RWPE1 (cell line): ENCODE data around the gene CHI3L1.

Experiments
- CTCF ChIA-PET: fragments of 350-600 bp; sonication (Branson Sonifier 250); formaldehyde crosslinking; extraction: SDS; loops from one replicate; lab custom pipeline; 2021; lab: Yijun Ruan, JAX
- POLR2A ChIA-PET: fragments of 400-600 bp; formaldehyde crosslinking; extraction: SDS; loops from one replicate; lab custom pipeline; 2020; ENCODE audit warnings: antibody characterized with exemption; ENCODE audit not compliant: low non-redundant PET; lab: Yijun Ruan, JAX
- DNase-seq: peaks from one replicate; pipeline ENCODE4 v3.0.0; 2012; ENCODE audit warnings: low spot score
- H3K27ac ChIP-seq: fragments of 450-650 bp; 2 replicates; pipeline ENCODE4 v1.5.1; 2017
- TF ChIP-seq, protein P1 (sequence below): fragments of 450-650 bp; conservative IDR thresholded peaks from 2 replicates; pipeline ENCODE4 v1.5.1; 2017; ENCODE audit warnings: low read depth, mild to moderate bottlenecking

The CHI3L1 gene

DNA sequence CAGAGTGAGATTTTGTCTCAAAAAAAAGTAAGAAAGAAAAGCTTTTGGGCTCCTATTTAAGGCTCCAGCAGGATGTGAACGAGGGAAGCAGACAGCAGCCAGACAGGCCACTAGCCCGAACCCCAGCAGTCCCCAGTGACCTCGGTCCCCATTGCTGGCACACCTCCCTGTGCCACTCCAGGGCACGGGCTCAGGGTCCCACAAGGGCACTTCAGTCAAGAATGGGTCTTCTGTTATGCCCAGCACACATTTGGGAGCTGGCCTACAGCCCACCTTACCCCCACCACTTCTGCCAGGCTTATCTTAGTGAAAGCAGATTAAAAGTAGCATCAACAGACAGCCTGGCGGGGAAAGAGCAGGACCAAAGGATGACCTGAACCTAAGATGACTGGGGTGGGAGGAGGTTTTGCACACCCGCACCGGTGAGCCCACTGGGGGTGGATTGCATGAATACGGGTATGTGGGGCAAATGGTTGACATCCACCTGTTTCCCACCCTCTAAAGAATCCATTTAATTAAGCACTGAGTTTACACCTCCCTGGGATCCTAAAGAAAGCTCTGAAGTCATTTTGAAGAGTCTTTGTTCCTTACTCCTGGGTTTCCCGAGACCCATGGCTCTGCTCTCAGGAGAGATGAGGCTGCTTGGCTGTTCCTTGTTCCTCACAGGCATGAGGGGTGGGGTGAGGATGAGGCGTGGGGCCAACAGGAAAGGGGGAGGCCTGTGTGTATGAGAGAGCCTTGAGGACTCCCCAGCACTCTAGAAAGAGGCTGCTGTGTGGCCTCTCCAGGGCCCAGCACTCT, 4.7 kb downstream of the CHI3L1 start:
- ChIA-PET CTCF (interaction anchor here (0.6 to 4.0 kb wide), 3 partner anchors 10 to 146 kb away, joined by 3 to 23 read pairs (median 3); no protein-coding TSS in a partner anchor), POLR2A (no interaction called here)
- TF ChIP-seq, protein P1, sequence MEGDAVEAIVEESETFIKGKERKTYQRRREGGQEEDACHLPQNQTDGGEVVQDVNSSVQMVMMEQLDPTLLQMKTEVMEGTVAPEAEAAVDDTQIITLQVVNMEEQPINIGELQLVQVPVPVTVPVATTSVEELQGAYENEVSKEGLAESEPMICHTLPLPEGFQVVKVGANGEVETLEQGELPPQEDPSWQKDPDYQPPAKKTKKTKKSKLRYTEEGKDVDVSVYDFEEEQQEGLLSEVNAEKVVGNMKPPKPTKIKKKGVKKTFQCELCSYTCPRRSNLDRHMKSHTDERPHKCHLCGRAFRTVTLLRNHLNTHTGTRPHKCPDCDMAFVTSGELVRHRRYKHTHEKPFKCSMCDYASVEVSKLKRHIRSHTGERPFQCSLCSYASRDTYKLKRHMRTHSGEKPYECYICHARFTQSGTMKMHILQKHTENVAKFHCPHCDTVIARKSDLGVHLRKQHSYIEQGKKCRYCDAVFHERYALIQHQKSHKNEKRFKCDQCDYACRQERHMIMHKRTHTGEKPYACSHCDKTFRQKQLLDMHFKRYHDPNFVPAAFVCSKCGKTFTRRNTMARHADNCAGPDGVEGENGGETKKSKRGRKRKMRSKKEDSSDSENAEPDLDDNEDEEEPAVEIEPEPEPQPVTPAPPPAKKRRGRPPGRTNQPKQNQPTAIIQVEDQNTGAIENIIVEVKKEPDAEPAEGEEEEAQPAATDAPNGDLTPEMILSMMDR = no peak
- no peak for DNase-seq
- H3K27ac ChIP-seq = no peak overlapping the region

- DNase-seq = no peak
- TF ChIP-seq, protein P1 = no peak
- CTCF ChIA-PET = interaction anchor here (0.6 to 4.0 kb wide), 2 partner anchors 9 to 19 kb away, joined by 3 to 23 read pairs; no protein-coding TSS in a partner anchor
- no peak overlapping the region for H3K27ac ChIP-seq
- POLR2A ChIA-PET = no interaction called here
These were observed 5.7 kb downstream of the CHI3L1 start for GRCh38 chr1:203180611-203181330.

- CTCF ChIA-PET = interaction anchor here (1.4 kb wide), 1 partner anchor 31 kb away, joined by 3 read pairs; no protein-coding TSS in a partner anchor
- no peak overlapping the region for H3K27ac ChIP-seq
- TF ChIP-seq, protein P1 = no peak
- POLR2A ChIA-PET = no interaction called here
- DNase-seq = no peak
These were observed 6.9 kb downstream of the CHI3L1 start for GRCh38 chr1:203179667-203180005.

DNA sequence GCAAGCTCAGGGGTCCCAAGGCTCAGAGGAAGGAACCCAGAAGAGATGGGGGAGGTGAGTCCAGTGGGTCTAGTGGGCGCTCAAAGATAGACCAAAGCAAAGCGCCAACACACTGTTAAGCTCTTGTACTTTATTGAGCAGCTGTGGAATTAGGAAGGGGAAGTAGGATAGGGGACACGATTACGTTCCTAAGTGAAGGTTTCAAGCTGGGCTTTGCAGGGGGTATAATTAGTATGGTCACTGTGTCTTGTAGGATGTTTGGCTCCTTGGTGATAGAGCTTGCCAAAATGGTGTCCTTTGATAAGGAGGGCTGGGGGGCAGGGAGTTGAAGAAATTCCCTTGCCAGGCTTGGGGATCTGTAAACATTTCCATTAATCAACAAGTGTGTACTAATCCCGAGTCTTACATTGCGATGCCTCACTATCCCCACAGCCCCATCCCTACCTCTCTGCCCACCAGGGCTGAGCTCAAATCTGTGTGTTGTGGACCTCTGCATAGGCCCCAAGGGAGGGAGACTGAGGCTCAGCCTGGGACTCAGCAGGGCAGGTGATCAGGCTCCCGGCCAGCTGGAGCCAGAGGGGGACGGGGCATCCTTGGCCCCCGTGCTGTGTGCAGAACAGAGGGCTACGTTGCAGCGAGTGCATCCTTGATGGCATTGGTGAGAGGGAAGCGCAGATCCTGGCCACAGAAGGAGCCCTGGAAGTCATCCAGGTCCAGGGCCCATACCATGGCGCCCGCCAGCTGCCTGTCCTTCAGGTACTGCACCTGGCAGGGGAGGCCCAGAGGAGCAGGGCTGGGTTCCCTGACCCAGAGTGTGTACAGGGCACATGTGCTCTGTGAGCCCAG, 7.5 kb downstream of the CHI3L1 start:
- DNase-seq = no peak
- no peak overlapping the region for H3K27ac ChIP-seq
- POLR2A ChIA-PET = no interaction called here

GRCh38 chr1:203178083-203178482, 8.4 kb downstream of the CHI3L1 start:
- ChIA-PET POLR2A (no interaction called here), CTCF (interaction anchor here (0.7 to 1.4 kb wide), 3 partner anchors 14 to 57 kb away, joined by 3 read pairs; no protein-coding TSS in a partner anchor)
- TF ChIP-seq, protein P1 = no peak
- no peak overlapping the region for H3K27ac ChIP-seq
- no peak for DNase-seq

More for the DNA sequence above, 7.5 kb downstream of the CHI3L1 start:
- TF ChIP-seq, protein P1 = no peak
- CTCF ChIA-PET = interaction anchor here (0.6 to 1.4 kb wide), 7 partner anchors 13 to 179 kb away, joined by 3 to 6 read pairs (median 3); no protein-coding TSS in a partner anchor
